WTC11 (cell line): ENCODE measurements around the gene PAM. TPM values are rescaled to one million over a fixed set of nuclear protein-coding genes. Genes with fewer than 3 reads are reported as not detected.

Experiments
- ATAC-seq: fragments of 200-7000 bp; cut with Tn5 transposase; 2 replicates; pipeline ENCODE4 v1.10.0; 2021; ENCODE audit warnings: mild to moderate bottlenecking, moderate library complexity
- CTCF ChIA-PET: fragments of 300-600 bp; sonication (Branson Sonifier 250); formaldehyde crosslinking; loops from one replicate; lab custom pipeline; 2021; ENCODE audit warnings: antibody characterized with exemption; lab: Charles Lee
- POLR2A ChIA-PET: fragments of 350-600 bp; sonication (Branson Sonifier 250); formaldehyde crosslinking; loops from one replicate; lab custom pipeline; 2021; ENCODE audit warnings: antibody characterized with exemption; lab: Charles Lee
- DNase-seq: peaks from one replicate; pipeline ENCODE4 v3.0.0; 2021; ENCODE audit warnings: low spot score
- H3K27ac Mint-ChIP-seq: 2 replicates; pipeline ENCODE4 v1.8.0; 2021; ENCODE audit warnings: mixed read lengths
- H3K27me3 Mint-ChIP-seq: 2 replicates; pipeline ENCODE4 v1.8.0; 2021; ENCODE audit warnings: low read depth, mild to moderate bottlenecking, moderate library complexity, mixed read lengths
- H3K36me3 Mint-ChIP-seq: 2 replicates; pipeline ENCODE4 v1.8.0; 2021; ENCODE audit warnings: mixed read lengths
- H3K4me1 Mint-ChIP-seq: 2 replicates; pipeline ENCODE4 v1.8.0; 2022; ENCODE audit warnings: mixed read lengths
- H3K4me3 Mint-ChIP-seq: 2 replicates; pipeline ENCODE4 v1.8.0; 2021; ENCODE audit warnings: mild to moderate bottlenecking, moderate library complexity, mixed read lengths
- H3K9me3 Mint-ChIP-seq: 2 replicates; pipeline ENCODE4 v1.8.0; 2021; ENCODE audit warnings: mixed read lengths
- EMX1 ChIP-seq: fragments of 250-450 bp; sonication (Bioruptor Pico); IDR thresholded peaks from 2 replicates; pipeline ENCODE4 v1.8.0; 2021; ENCODE audit warnings: mild to moderate bottlenecking
- MYBL2 ChIP-seq: sonication (generic); formaldehyde crosslinking; IDR thresholded peaks from 2 replicates; pipeline ENCODE4 v1.8.1; 2023; ENCODE audit warnings: mild to moderate bottlenecking, moderate library complexity, missing genetic modification reagents
- NFE2L1 ChIP-seq: sonication (generic); formaldehyde crosslinking; IDR thresholded peaks from 2 replicates; pipeline ENCODE4 v1.8.1; 2023; ENCODE audit warnings: missing genetic modification reagents
- NR1H2 ChIP-seq: sonication (generic); formaldehyde crosslinking; IDR thresholded peaks from 2 replicates; pipeline ENCODE4 v1.9.0; 2021; ENCODE audit warnings: mild to moderate bottlenecking, moderate library complexity, missing genetic modification reagents
- PRRX2 ChIP-seq: fragments of 250-450 bp; sonication (Bioruptor Pico); IDR thresholded peaks from 2 replicates; pipeline ENCODE4 v1.8.0; 2021; ENCODE audit warnings: mild to moderate bottlenecking
- SP1 ChIP-seq: sonication (generic); formaldehyde crosslinking; conservative IDR thresholded peaks from 2 replicates; pipeline ENCODE4 v1.8.1; 2022; ENCODE audit warnings: missing genetic modification reagents
- TCF7 ChIP-seq: sonication (generic); formaldehyde crosslinking; IDR thresholded peaks from 2 replicates; pipeline ENCODE4 v1.8.0; 2022; ENCODE audit warnings: mild to moderate bottlenecking, low read depth, missing genetic modification reagents, moderate library complexity
- ZNF121 ChIP-seq: sonication (generic); formaldehyde crosslinking; IDR thresholded peaks from 2 replicates; pipeline ENCODE4 v1.8.0; 2023; ENCODE audit warnings: missing genetic modification reagents
- ZNF232 ChIP-seq: sonication (generic); formaldehyde crosslinking; IDR thresholded peaks from 2 replicates; pipeline ENCODE4 v1.8.0; 2022; ENCODE audit warnings: mild to moderate bottlenecking, missing genetic modification reagents
- total RNA-seq: library from RNA; stranded (reverse); gene quantifications from 3 replicates; pipeline ENCODE4 v1.2.3, GENCODE V29; 2021
- TF ChIP-seq, protein P1 (sequence below): sonication (generic); formaldehyde crosslinking; IDR thresholded peaks from 2 replicates; pipeline ENCODE4 v1.8.1; 2023; ENCODE audit warnings: mild to moderate bottlenecking, missing genetic modification reagents, moderate library complexity
- TF ChIP-seq, protein P2 (sequence below): sonication (generic); formaldehyde crosslinking; IDR thresholded peaks from 2 replicates; pipeline ENCODE4 v1.8.1; 2023; ENCODE audit warnings: mild to moderate bottlenecking, moderate library complexity, missing genetic modification reagents
- TF ChIP-seq, protein P3 (sequence below): sonication (generic); formaldehyde crosslinking; IDR thresholded peaks from 2 replicates; pipeline ENCODE4 v1.8.1; 2022; ENCODE audit warnings: low read depth, missing genetic modification reagents, borderline replicate concordance
- TF ChIP-seq, protein P4 (sequence below): sonication (generic); formaldehyde crosslinking; IDR thresholded peaks from 2 replicates; pipeline ENCODE4 v1.8.0; 2022; ENCODE audit warnings: mild to moderate bottlenecking, missing genetic modification reagents
- TF ChIP-seq, protein P5 (sequence below): sonication (generic); formaldehyde crosslinking; IDR thresholded peaks from 2 replicates; pipeline ENCODE4 v1.8.0; 2023; ENCODE audit warnings: missing genetic modification reagents, mild to moderate bottlenecking, borderline replicate concordance
- TF ChIP-seq, protein P6 (sequence below): sonication (generic); formaldehyde crosslinking; conservative IDR thresholded peaks from 2 replicates; pipeline ENCODE4 v1.8.1; 2022; ENCODE audit warnings: mild to moderate bottlenecking, missing genetic modification reagents
- TF ChIP-seq, protein P7 (sequence below): sonication (generic); formaldehyde crosslinking; conservative IDR thresholded peaks from 2 replicates; pipeline ENCODE4 v1.8.1; 2023; ENCODE audit warnings: mild to moderate bottlenecking, low read depth, missing genetic modification reagents, moderate library complexity

PAM gene
- total RNA-seq, 1 experiment from 2014 or later = 52.3 TPM

DNA sequence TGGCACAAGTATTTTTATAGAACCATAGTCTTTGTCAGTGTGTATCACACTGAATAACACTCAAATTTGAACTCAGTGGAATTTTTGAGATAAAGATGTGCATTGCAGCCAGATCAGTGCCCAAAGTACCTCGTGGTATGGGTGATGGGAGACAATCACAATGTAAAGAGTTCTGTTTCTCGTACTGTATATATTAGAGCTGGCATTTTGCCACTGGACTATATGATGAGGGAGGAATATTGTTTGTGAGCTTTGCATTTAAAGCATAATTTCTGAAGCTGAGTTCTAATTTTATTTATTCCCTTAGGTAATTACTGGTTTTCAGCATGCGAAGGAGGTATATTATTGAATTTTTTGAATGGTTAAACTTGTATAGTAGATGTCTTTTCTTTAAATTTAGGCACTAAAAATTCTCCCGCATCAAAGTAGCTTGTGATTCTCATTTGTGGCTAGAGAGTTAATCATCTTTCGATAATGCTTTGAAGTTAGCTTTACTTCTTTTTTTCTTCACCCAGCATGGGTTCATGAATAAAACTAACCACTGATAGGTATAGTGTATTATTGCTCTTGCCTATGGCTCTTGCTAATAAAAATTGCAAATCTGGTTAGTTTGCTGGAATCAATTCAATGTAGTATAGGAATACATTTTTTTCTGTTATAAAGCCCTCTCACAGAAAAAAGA, 43.1 kb downstream of the PAM start (continued):
- TF ChIP-seq PRRX2 (CRISPR knock-in tag) = no peak
- TF ChIP-seq MYBL2 (CRISPR knock-in tag) = no peak
- no peak for TF ChIP-seq NFE2L1
- no peak for TF ChIP-seq NR1H2 (CRISPR knock-in tag)

DNA sequence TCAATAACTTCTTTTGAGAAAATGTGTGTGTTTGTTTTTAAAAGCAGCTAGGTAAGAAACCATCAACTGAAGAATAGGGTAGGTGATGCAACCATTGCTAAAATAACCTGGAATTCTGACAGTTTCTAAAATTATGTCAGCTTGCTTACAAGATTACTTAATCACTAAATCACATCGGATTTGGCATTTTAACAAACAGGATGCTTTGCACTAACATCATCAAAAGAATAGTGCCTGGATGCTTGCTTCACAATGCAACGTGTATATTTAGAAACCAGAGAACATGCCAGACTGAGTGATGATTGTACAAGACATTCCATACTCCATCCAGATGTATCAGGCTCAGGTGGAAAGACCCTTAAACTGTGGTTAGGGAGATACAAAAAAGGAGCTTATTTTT, 43.9 kb downstream of the PAM start:
- no peak overlapping the region for H3K27ac Mint-ChIP-seq
- TF ChIP-seq TCF7 (CRISPR knock-in tag) = no peak
- TF ChIP-seq, protein P1, sequence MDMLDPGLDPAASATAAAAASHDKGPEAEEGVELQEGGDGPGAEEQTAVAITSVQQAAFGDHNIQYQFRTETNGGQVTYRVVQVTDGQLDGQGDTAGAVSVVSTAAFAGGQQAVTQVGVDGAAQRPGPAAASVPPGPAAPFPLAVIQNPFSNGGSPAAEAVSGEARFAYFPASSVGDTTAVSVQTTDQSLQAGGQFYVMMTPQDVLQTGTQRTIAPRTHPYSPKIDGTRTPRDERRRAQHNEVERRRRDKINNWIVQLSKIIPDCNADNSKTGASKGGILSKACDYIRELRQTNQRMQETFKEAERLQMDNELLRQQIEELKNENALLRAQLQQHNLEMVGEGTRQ (CRISPR knock-in tag) = no peak
- TF ChIP-seq, protein P2, sequence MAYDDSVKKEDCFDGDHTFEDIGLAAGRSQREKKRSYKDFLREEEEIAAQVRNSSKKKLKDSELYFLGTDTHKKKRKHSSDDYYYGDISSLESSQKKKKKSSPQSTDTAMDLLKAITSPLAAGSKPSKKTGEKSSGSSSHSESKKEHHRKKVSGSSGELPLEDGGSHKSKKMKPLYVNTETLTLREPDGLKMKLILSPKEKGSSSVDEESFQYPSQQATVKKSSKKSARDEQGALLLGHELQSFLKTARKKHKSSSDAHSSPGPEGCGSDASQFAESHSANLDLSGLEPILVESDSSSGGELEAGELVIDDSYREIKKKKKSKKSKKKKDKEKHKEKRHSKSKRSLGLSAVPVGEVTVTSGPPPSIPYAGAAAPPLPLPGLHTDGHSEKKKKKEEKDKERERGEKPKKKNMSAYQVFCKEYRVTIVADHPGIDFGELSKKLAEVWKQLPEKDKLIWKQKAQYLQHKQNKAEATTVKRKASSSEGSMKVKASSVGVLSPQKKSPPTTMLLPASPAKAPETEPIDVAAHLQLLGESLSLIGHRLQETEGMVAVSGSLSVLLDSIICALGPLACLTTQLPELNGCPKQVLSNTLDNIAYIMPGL (CRISPR knock-in tag) = no peak
- H3K27me3 Mint-ChIP-seq = no peaks in the 10 kb centered on the region
- POLR2A ChIA-PET = no interaction called here
- no peak overlapping the region for H3K4me3 Mint-ChIP-seq
- ATAC-seq (no peak), DNase-seq (no peak)
- H3K4me1 Mint-ChIP-seq = peaks cover 75% of the 10 kb centered on the region
- H3K36me3 Mint-ChIP-seq = no peaks in the 10 kb centered on the region
- CTCF ChIA-PET = interaction anchor here (1.7 kb wide), 1 partner anchor 19 kb away, joined by 4 read pairs; no protein-coding TSS in a partner anchor
- no peaks in the 10 kb centered on the region for H3K9me3 Mint-ChIP-seq

DNA sequence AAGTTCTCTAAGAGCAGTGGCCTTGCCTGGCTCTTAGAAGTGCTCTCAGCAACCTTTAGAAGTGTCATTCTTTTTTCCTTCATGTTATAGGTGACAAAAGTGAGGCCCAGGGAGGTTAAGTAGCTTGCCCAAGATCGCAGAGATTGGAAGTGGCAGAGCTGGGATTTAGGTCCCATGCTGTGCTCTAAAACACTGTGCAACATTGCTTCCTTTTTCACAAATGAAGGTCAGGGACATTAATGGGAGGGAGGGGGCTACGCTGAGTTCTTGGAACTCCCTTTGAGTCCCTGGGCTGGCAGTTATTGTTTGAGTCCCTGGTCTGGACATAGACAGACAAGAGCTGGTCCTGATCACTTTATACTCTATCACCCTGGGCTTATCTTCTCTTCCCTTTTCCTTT, 45.3 kb downstream of the PAM start:
- no peak for ATAC-seq
- 0 out of 2 replicates have a peak overlapping the region, but pooled peaks have one; percentile 14 for H3K27ac Mint-ChIP-seq
- TF ChIP-seq EMX1 (CRISPR knock-in tag) = no peak
- TF ChIP-seq, protein P3, sequence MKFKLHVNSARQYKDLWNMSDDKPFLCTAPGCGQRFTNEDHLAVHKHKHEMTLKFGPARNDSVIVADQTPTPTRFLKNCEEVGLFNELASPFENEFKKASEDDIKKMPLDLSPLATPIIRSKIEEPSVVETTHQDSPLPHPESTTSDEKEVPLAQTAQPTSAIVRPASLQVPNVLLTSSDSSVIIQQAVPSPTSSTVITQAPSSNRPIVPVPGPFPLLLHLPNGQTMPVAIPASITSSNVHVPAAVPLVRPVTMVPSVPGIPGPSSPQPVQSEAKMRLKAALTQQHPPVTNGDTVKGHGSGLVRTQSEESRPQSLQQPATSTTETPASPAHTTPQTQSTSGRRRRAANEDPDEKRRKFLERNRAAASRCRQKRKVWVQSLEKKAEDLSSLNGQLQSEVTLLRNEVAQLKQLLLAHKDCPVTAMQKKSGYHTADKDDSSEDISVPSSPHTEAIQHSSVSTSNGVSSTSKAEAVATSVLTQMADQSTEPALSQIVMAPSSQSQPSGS (CRISPR knock-in tag) = no peak
- no peak for TF ChIP-seq SP1 (CRISPR knock-in tag)
- no peak for TF ChIP-seq ZNF121 (CRISPR knock-in tag)
- no peak for TF ChIP-seq ZNF232
- TF ChIP-seq, protein P4, sequence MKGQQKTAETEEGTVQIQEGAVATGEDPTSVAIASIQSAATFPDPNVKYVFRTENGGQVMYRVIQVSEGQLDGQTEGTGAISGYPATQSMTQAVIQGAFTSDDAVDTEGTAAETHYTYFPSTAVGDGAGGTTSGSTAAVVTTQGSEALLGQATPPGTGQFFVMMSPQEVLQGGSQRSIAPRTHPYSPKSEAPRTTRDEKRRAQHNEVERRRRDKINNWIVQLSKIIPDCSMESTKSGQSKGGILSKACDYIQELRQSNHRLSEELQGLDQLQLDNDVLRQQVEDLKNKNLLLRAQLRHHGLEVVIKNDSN = no peak
- TF ChIP-seq, protein P5, sequence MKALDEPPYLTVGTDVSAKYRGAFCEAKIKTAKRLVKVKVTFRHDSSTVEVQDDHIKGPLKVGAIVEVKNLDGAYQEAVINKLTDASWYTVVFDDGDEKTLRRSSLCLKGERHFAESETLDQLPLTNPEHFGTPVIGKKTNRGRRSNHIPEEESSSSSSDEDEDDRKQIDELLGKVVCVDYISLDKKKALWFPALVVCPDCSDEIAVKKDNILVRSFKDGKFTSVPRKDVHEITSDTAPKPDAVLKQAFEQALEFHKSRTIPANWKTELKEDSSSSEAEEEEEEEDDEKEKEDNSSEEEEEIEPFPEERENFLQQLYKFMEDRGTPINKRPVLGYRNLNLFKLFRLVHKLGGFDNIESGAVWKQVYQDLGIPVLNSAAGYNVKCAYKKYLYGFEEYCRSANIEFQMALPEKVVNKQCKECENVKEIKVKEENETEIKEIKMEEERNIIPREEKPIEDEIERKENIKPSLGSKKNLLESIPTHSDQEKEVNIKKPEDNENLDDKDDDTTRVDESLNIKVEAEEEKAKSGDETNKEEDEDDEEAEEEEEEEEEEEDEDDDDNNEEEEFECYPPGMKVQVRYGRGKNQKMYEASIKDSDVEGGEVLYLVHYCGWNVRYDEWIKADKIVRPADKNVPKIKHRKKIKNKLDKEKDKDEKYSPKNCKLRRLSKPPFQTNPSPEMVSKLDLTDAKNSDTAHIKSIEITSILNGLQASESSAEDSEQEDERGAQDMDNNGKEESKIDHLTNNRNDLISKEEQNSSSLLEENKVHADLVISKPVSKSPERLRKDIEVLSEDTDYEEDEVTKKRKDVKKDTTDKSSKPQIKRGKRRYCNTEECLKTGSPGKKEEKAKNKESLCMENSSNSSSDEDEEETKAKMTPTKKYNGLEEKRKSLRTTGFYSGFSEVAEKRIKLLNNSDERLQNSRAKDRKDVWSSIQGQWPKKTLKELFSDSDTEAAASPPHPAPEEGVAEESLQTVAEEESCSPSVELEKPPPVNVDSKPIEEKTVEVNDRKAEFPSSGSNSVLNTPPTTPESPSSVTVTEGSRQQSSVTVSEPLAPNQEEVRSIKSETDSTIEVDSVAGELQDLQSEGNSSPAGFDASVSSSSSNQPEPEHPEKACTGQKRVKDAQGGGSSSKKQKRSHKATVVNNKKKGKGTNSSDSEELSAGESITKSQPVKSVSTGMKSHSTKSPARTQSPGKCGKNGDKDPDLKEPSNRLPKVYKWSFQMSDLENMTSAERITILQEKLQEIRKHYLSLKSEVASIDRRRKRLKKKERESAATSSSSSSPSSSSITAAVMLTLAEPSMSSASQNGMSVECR (CRISPR knock-in tag) = no peak
- TF ChIP-seq, protein P6, sequence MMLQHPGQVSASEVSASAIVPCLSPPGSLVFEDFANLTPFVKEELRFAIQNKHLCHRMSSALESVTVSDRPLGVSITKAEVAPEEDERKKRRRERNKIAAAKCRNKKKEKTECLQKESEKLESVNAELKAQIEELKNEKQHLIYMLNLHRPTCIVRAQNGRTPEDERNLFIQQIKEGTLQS (CRISPR knock-in tag) = no peak
- TF ChIP-seq, protein P7, sequence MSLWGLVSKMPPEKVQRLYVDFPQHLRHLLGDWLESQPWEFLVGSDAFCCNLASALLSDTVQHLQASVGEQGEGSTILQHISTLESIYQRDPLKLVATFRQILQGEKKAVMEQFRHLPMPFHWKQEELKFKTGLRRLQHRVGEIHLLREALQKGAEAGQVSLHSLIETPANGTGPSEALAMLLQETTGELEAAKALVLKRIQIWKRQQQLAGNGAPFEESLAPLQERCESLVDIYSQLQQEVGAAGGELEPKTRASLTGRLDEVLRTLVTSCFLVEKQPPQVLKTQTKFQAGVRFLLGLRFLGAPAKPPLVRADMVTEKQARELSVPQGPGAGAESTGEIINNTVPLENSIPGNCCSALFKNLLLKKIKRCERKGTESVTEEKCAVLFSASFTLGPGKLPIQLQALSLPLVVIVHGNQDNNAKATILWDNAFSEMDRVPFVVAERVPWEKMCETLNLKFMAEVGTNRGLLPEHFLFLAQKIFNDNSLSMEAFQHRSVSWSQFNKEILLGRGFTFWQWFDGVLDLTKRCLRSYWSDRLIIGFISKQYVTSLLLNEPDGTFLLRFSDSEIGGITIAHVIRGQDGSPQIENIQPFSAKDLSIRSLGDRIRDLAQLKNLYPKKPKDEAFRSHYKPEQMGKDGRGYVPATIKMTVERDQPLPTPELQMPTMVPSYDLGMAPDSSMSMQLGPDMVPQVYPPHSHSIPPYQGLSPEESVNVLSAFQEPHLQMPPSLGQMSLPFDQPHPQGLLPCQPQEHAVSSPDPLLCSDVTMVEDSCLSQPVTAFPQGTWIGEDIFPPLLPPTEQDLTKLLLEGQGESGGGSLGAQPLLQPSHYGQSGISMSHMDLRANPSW (CRISPR knock-in tag) = no peak
- TF ChIP-seq NR1H2 (CRISPR knock-in tag) = no peak

More for the DNA sequence above, 45.3 kb downstream of the PAM start:
- Mint-ChIP-seq H3K4me3 (no peak overlapping the region), H3K36me3 (no peaks in the 10 kb centered on the region), H3K27me3 (no peaks in the 10 kb centered on the region), H3K9me3 (no peaks in the 10 kb centered on the region), H3K4me1 (peaks cover 76% of the 10 kb centered on the region)
- POLR2A ChIA-PET = no interaction called here
- CTCF ChIA-PET = interaction anchor here (1.1 to 1.7 kb wide), 2 partner anchors 20 to 119 kb away, joined by 3 to 4 read pairs; no protein-coding TSS in a partner anchor
- DNase-seq = no peak
